ENCODE data around the gene MUC5B. TPM values are rescaled to one million over a fixed set of nuclear protein-coding genes. Genes with fewer than 3 reads are reported as not detected.

MUC5B gene
- total RNA-seq, 1 donor: not detected

GRCh38 chr11:1198561-1199240, 24.2 kb upstream of the MUC5B start:
- TF ChIP-seq CTCF (IDR thresholded peaks at IDR 0.05; ENCODE audit: insufficient read depth, low read length): no peak
- DNase-seq (ENCODE audit: low read depth): no peak

GRCh38 chr11:1199241-1199750, 23.6 kb upstream of the MUC5B start:
- no peak for DNase-seq (ENCODE audit: low read depth)
- TF ChIP-seq CTCF (IDR thresholded peaks at IDR 0.05; ENCODE audit: insufficient read depth, low read length): no peak
- no peak overlapping the region for H3K4me3 ChIP-seq (ENCODE audit: low read depth, low read length)

More at GRCh38 chr11:1198561-1199240, 24.2 kb upstream of the MUC5B start:
- no peak overlapping the region for H3K4me3 ChIP-seq (ENCODE audit: low read depth, low read length)

GRCh38 chr11:1199751-1200610, 22.9 kb upstream of the MUC5B start:
- H3K4me3 ChIP-seq (ENCODE audit: low read depth, low read length): no peak overlapping the region
- DNase-seq (ENCODE audit: low read depth): no peak
- no peak for TF ChIP-seq CTCF (IDR thresholded peaks at IDR 0.05; ENCODE audit: insufficient read depth, low read length)

DNA sequence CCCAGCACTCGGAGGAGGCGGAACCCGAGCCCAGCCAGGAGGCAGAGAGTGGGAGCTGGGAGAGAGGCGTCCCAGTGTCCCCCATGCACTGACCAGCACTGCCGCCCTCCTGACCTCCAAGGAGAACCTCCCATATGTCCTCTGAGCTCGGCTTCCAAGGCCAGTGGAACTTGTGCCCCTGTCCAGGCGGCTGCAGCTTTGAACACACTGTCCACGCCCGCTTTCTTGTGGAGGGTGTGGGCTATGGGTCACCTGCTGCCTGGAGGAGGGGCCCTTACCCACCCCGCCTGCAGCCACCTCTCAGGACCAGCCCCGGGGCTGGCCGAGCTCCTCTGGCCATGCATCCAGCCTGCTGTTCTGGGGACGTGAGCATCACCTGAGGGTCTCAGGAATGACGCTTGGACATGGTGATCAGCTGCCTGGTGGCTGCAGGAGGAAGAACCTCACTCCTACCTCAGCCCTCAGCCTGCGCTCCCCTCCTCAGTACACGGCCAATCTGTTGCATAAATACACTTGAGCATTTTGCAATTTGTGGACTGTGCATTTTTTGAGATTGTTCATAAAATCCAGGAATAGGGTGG, 22.2 kb upstream of the MUC5B start:
- TF ChIP-seq CTCF (IDR thresholded peaks at IDR 0.05; ENCODE audit: insufficient read depth, low read length): no peak
- no peak overlapping the region for H3K4me3 ChIP-seq (ENCODE audit: low read depth, low read length)
- no peak for DNase-seq (ENCODE audit: low read depth)

GRCh38 chr11:1201395-1202153, 21.3 kb upstream of the MUC5B start:
- peak; percentile 0 for DNase-seq (ENCODE audit: low read depth)
- H3K4me3 ChIP-seq (ENCODE audit: low read depth, low read length): no peak overlapping the region
- no peak for TF ChIP-seq CTCF (IDR thresholded peaks at IDR 0.05; ENCODE audit: insufficient read depth, low read length)

GRCh38 chr11:1202154-1202775, 20.6 kb upstream of the MUC5B start:
- no peak for DNase-seq (ENCODE audit: low read depth)
- no peak for TF ChIP-seq CTCF (IDR thresholded peaks at IDR 0.05; ENCODE audit: insufficient read depth, low read length)
- H3K4me3 ChIP-seq (ENCODE audit: low read depth, low read length): no peak overlapping the region

All from fibroblast of the aortic adventitia (primary cell).